ENCODE data around the gene NAT14.

NAT14 gene

DNA sequence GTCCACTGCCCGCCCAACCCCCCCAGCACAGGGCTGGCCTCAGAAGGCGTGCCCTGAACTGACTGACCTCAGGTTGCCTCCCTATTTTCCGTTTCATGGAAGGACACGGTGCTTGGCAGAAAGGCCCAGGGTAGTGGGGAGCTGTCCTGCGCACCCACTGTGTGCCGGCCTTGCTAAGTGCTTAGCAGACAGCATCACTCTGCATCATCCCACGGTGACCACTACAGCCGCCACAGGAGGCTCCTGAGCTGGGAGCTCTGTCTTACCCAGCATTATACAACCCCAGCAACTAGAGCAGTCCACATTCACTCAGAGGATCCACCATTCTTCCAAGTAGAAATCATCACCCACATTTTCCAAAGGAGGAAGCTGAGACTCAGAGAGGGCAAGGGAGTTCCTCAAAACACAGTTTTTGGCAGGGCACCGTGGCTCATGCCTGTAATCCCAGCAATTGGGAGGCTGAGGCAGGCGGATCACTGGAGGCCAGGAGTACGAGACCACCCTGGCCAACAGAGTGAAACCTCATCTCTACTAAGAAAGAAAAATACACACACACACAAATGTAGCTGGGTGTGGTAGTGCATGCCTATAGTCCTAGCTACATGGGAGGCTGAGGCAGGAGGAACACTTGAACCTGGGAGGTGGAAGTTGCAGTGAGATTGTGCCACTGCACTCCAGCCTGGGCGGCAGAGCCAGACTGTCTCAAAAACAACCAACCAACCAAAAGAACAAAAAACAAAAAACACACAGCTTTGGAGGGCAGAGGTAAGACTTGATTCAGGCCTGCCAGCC is 50.4 kb downstream of the NAT14 start:
- DNase-seq (ENCODE audit: low read depth, low spot score) = no peak

DNA sequence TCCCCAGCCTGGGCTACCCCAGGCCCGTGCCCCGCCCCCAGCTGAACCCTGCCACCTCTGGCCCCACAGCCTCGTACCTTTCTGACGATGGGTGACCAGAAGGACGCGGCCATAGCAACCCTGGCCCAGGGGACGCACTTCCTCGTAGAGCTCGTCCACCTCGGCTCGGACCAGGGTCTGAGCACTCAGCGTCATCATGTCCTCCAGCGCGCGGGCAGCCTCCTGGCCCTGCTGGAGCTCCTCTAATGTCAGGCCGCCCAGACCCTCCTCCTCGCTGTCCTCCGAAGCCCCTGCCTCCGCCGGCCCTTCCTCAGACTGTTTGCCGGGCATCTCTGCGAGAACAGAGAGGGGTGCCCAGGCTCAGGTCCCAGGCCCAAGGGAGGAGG is 51.0 kb downstream of the NAT14 start:
- DNase-seq (ENCODE audit: low read depth, low spot score) = no peak

DNA sequence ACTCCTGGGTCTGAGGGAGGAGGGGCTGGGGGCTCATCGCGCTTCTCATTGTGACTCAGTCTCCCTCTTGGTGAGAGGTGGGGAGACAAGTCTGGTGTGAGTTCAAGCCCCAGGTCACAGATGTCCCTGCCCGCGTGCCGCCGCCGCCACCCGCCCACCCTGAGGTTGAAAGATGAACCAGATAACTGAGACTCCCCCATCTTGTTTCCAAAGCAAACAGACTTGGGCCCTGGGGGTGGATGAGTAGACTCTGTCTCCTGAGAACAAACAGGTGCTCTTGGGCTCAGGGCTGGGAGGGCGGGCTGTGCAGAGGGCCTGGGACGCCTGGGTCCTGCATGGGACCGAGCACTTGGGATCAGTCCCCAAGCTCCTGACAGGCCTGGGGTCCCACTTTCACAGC is 51.4 kb downstream of the NAT14 start:
- DNase-seq (ENCODE audit: low read depth, low spot score) = no peak

Measured in astrocyte of the hippocampus (primary cell).